ENCODE data around the gene GOLGA6A. TPM values are rescaled to one million over a fixed set of nuclear protein-coding genes. Genes with fewer than 3 reads are reported as not detected.
"Not testable (repeated sequence)": the region's sequence is repeated elsewhere in the genome, so short reads cannot be mapped to it uniquely, and the experiment has no call there.

GOLGA6A gene
- total and polyA plus RNA-seq, 3 donors from 2014 or later, result 24.6 to 42.4 (median 32.4) TPM

GRCh38 chr15:74065684-74066411 is 16.5 kb downstream of the GOLGA6A start:
- H3K4me1 ChIP-seq; H3K4me3 ChIP-seq; H3K36me3 ChIP-seq (ENCODE audit: low read depth, missing control alignments); H3K27me3 ChIP-seq; intact Hi-C loops (cut with DNase I; ENCODE audit: low total_unique reads); H3K9me3 ChIP-seq; H3K27ac ChIP-seq: not testable (repeated sequence)
- WGBS, 2 donors, result 54% methylated on average over 7 of the region's 13 CpGs; no CpG with 5 or more reads in 1 of the 2 donors
- peak; percentile 69 for DNase-seq
- TF ChIP-seq CTCF (IDR thresholded peaks at IDR 0.05), result peak in 1 of 3 experiments; percentile 48

- H3K9me3 ChIP-seq; H3K4me1 ChIP-seq; H3K27me3 ChIP-seq; intact Hi-C loops (cut with DNase I; ENCODE audit: low total_unique reads); H3K36me3 ChIP-seq (ENCODE audit: low read depth, missing control alignments); H3K27ac ChIP-seq; H3K4me3 ChIP-seq; DNase-seq: not testable (repeated sequence)
- 68 to 77% methylated on average over 8 of the region's 8 CpGs for WGBS, 2 donors
Measured at GRCh38 chr15:74064822-74065221, 17.5 kb downstream of the GOLGA6A start.

GRCh38 chr15:74064183-74064582 is 18.2 kb downstream of the GOLGA6A start:
- intact Hi-C loops (cut with DNase I; ENCODE audit: low total_unique reads); DNase-seq; H3K4me3 ChIP-seq; H3K27ac ChIP-seq; H3K27me3 ChIP-seq; H3K4me1 ChIP-seq; H3K36me3 ChIP-seq (ENCODE audit: low read depth, missing control alignments); H3K9me3 ChIP-seq: not testable (repeated sequence)
- WGBS, 2 donors, result 90 to 93% methylated on average over 2 to 3 of the region's 3 CpGs

DNA sequence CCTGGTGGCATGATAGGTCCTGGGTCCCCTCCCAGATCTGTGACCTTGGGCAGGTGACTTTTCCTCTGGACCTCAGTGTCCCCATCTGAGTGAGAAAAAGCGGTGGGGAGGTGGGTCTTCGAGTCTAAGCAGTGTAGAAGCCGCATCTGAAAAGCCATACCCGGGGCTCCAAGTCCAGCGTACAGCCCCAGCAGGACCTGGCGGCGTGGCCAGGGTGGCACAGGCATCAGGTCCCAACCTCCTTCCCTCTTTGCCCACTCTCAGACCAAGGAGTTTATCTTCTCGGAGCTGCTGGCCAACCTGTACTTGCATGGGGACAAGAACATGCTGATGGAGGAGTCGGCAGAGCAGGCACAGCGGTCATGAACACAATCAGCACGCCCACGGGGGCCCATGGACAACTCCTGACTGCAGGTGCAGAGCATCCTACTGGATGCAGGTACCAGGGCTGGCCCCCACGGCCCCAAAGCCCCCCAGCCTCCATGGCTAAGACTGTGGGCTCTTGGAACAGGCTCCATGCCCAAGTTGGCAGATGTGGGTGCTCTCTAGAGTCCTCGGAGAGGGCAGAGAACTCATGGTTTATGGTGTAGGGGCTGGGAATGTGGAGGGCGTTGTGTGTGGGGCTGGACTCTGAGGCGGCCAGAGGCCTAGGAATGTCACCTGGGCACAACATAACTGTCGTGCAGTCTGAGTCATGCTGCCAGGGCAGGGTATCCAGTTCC is 18.8 kb downstream of the GOLGA6A start:
- H3K36me3 ChIP-seq (ENCODE audit: low read depth, missing control alignments); intact Hi-C loops (cut with DNase I; ENCODE audit: low total_unique reads): not testable (repeated sequence)

DNA sequence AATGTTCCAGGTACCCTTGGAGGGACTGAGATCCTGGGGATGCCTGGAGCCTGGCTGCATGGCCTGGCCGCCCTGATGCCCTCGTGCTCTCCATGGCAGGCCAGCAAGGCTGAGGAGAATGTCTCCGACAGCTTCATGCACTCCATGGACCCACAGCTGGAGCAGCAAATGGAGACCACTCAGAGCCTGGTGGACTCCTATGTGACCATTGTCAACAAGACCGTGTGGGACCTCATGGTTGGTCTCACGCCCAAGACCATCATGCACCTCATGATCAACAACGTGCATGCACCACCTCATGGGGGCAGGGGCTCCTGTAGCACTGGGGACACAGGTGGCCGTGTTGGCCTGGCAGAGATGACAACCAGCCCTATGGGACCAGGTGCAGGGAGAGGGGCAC is 19.7 kb downstream of the GOLGA6A start:
- TF ChIP-seq POLR2A (IDR thresholded peaks at IDR 0.05), result no peak
- TF ChIP-seq CTCF (IDR thresholded peaks at IDR 0.05), result no peak
- Histone ChIP-seq H3K4me3 (no peak overlapping the region), H3K4me1 (no peaks in the 10 kb centered on the region), H3K9me3 (no peaks in the 10 kb centered on the region), H3K27ac (no peak overlapping the region), H3K27me3 (no peaks in the 10 kb centered on the region), H3K36me3 (ENCODE audit: low read depth, missing control alignments) (no peaks in the 10 kb centered on the region)
- no peak for DNase-seq
- intact Hi-C loops (cut with DNase I; ENCODE audit: low total_unique reads), result no loop called here
- 92 to 100% methylated on average over 1 to 7 of the region's 7 CpGs for WGBS, 2 donors

More for the DNA sequence above, 18.8 kb downstream of the GOLGA6A start:
- H3K4me3 ChIP-seq, H3K27ac ChIP-seq, H3K9me3 ChIP-seq, DNase-seq, H3K27me3 ChIP-seq, H3K4me1 ChIP-seq: not testable (repeated sequence)
- 93 to 95% methylated on average over 8 to 9 of the region's 17 CpGs for WGBS, 2 donors

GRCh38 chr15:74062236-74062635 is 20.1 kb downstream of the GOLGA6A start:
- DNase-seq, result no peak
- no peak for TF ChIP-seq CTCF (IDR thresholded peaks at IDR 0.05)
- TF ChIP-seq POLR2A (IDR thresholded peaks at IDR 0.05), result no peak
- H3K36me3 ChIP-seq (ENCODE audit: low read depth, missing control alignments), result no peaks in the 10 kb centered on the region
- no peaks in the 10 kb centered on the region for H3K4me1 ChIP-seq
- no peak overlapping the region for H3K4me3 ChIP-seq
- intact Hi-C loops (cut with DNase I; ENCODE audit: low total_unique reads), result no loop called here
- 93 to 98% methylated on average over 5 to 6 of the region's 6 CpGs for WGBS, 2 donors
- no peaks in the 10 kb centered on the region for H3K27me3 ChIP-seq
- no peak overlapping the region for H3K27ac ChIP-seq
- no peaks in the 10 kb centered on the region for H3K9me3 ChIP-seq

Measured in testis (tissue), 3 donors.